ENCODE measurements around the gene SCG2. TPM values are rescaled to one million over a fixed set of nuclear protein-coding genes. Genes with fewer than 3 reads are reported as not detected.

Gene SCG2, protein sequence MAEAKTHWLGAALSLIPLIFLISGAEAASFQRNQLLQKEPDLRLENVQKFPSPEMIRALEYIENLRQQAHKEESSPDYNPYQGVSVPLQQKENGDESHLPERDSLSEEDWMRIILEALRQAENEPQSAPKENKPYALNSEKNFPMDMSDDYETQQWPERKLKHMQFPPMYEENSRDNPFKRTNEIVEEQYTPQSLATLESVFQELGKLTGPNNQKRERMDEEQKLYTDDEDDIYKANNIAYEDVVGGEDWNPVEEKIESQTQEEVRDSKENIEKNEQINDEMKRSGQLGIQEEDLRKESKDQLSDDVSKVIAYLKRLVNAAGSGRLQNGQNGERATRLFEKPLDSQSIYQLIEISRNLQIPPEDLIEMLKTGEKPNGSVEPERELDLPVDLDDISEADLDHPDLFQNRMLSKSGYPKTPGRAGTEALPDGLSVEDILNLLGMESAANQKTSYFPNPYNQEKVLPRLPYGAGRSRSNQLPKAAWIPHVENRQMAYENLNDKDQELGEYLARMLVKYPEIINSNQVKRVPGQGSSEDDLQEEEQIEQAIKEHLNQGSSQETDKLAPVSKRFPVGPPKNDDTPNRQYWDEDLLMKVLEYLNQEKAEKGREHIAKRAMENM
- total RNA-seq (ENCODE audit: low replicate concordance) = 75.1 and 347 TPM in 2 replicates
- long read RNA-seq, transcript SCG2-201 (2 exons, 2,576 nt) = major isoform, 1,059 of 1,176 reads
- long read RNA-seq, partial matches to known transcripts = 0 of 1,176 reads
- long read RNA-seq, other reads (novel, unspliced or antisense) = 111 of 1,176 reads

DNA sequence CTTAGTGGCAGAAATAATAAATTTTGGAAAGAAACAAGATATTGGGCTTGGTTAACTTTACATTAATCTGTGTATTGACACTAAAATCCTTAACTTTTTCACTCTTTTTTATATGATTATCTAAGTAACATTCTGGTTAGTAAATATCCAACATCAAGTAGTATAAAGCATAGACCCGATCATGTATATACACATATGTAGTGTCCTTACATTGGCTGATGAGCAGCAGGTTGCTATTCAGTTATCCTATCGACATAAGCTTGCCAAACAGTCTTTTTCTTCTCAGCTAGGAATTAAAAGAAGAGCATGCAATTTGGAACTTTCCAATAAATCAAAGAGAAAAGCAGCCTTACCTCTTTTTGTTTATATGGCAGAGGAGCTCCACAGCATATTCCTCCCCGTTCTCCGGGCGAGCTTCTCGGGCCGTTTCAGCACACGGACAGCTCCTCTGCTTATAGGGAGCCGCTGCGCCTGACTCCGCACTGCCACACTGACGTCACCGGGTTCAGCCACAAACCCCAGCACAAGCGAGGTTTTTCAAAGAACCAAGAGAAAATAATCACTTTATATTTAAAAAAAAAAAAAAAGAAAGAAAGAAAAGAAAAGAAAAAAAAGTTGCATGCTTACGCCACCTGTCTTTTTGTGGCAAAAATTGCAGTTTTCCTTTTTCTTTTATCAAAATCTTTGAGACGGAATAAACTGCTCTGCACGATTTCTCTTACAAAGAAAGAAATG is at the start of gene SCG2:
Gene SCG2, minus strand, starts transcription at position 430 of the 735 bp plus-strand sequence. CDS start 3,079 bp downstream, outside the sequence.
- Mint-ChIP-seq H3K27ac (no peak within 1 kb of the TSS), H3K4me1 (ENCODE audit: unreplicated experiment) (peaks cover 4% of the 10 kb centered on the region)

DNA sequence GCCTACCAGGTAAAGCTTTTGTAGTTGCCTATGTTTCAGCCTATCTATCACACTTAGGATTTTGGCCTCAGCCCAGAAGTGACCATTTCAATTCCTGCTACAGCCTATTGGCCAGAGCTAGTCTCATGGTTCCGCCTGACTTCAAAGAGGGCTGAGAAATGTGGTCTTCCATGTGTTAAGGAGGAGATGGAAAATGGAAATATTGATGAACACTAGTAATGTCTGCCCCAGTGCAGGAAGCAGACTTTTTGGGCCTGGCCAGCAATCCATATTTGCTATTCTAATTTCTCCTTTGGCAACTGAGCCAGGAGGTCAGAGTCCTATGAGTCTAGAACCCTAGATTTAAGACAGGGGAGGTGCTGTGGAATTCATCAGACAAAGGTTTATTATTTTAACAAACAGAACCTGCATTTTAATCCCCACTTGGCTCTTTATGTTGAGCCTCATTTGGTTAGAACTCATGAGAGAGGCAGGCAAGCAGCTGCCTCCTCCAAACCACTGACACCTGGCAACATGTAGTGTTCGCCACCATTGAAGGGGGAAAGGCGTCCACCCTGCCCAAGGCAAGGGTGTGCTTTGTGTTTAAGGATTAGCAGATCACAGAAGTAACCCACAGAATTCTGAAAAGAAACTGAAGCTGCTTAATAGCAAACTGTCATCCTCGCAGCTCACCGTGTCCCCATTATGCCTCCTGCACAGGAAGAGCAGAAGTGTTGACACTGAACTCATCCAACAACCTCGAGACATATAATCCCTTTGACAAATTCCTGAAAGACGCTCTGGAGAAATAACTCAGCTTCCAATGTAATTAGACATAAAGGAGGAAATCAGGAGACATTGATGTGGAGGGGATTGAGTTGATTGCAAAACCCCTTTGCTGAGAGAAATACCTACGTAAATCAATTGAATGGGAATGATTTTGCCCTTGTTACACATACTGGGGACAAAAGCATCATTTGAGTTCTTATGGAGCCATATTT is 47.7 kb upstream of the SCG2 start:
- Mint-ChIP-seq H3K27me3 (peaks cover 40% of the 10 kb centered on the region), H3K4me3 (no peak overlapping the region), H3K27ac (no peak overlapping the region), H3K4me1 (ENCODE audit: unreplicated experiment) (peaks cover 15% of the 10 kb centered on the region), H3K9me3 (peaks cover 8% of the 10 kb centered on the region), H3K36me3 (no peaks in the 10 kb centered on the region)
- TF ChIP-seq, protein P1, sequence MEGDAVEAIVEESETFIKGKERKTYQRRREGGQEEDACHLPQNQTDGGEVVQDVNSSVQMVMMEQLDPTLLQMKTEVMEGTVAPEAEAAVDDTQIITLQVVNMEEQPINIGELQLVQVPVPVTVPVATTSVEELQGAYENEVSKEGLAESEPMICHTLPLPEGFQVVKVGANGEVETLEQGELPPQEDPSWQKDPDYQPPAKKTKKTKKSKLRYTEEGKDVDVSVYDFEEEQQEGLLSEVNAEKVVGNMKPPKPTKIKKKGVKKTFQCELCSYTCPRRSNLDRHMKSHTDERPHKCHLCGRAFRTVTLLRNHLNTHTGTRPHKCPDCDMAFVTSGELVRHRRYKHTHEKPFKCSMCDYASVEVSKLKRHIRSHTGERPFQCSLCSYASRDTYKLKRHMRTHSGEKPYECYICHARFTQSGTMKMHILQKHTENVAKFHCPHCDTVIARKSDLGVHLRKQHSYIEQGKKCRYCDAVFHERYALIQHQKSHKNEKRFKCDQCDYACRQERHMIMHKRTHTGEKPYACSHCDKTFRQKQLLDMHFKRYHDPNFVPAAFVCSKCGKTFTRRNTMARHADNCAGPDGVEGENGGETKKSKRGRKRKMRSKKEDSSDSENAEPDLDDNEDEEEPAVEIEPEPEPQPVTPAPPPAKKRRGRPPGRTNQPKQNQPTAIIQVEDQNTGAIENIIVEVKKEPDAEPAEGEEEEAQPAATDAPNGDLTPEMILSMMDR (conservative IDR thresholded peaks at IDR 0.05) = no peak
- DNase-seq (ENCODE audit: extremely low spot score, unreplicated experiment) = no peak

More for the DNA sequence above, at the start of gene SCG2:
- H3K27me3 Mint-ChIP-seq = peaks cover 52% of the 10 kb centered on the region
- peak within 1 kb of the TSS; percentile 69 for H3K4me3 Mint-ChIP-seq
- H3K9me3 Mint-ChIP-seq = no peaks in the 10 kb centered on the region
- DNase-seq (ENCODE audit: extremely low spot score, unreplicated experiment) = peak; percentile 76
- TF ChIP-seq, protein P1 (conservative IDR thresholded peaks at IDR 0.05) = peak; percentile 65
- H3K36me3 Mint-ChIP-seq = no peaks in the 10 kb centered on the region

DNA sequence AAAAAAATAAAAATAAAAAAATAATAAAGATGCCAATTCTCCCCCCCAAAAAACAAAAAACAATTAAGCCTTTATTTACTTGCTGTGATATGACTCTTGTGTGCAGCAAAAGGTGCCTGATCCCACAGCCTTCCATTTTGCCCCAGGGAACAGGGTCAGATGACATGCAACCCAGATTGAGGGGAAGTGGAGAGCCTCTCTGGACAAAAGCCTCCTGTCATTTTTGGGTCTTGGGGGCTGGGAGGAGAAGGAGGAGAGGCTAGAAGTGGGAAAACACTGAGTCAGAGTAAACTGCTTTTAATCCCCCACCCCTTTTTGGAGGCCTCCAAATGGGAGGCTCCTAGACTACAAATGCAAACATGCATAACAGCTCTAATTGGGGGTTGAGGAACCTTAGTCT is 46.6 kb upstream of the SCG2 start:
- TF ChIP-seq, protein P1 (conservative IDR thresholded peaks at IDR 0.05) = no peak
- H3K27ac Mint-ChIP-seq = no peak overlapping the region
- H3K4me3 Mint-ChIP-seq = no peak overlapping the region
- H3K36me3 Mint-ChIP-seq = no peaks in the 10 kb centered on the region
- no peak for DNase-seq (ENCODE audit: extremely low spot score, unreplicated experiment)
- H3K4me1 Mint-ChIP-seq (ENCODE audit: unreplicated experiment) = peaks cover 15% of the 10 kb centered on the region
- H3K9me3 Mint-ChIP-seq = peaks cover 8% of the 10 kb centered on the region
- H3K27me3 Mint-ChIP-seq = peaks cover 38% of the 10 kb centered on the region

DNA sequence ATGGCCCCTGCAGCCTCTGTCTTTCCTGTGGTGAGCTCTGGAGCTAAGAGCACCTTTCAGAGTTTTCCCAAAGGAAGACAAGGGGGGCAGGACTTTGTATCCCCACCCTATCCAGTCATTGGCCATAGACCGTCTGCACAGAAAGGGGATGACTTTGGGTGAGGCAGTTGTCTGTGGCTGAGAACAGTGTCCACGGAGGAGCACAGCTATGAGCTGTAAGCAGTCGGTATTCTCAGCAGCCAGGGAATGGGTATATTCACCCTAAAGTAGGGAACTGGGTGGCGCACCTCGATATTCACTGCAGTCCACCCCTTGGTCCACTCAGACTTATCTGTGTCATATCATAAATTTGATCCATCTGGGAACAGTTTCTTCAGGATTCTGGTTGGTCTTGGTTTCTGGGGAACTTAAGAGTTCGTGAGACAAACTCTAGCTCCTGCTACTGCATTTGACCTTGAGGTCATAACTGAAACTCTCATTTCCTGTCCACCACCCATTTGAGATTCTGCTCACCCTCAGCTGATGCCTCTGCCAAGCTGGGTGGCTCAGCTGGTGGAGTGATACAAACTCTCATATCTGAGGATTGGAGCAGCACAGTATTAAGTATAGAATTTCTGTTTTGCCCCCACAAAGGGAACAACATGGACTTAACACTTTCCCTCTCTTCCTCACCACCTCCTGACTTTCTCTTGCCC is 45.2 kb upstream of the SCG2 start:
- Mint-ChIP-seq H3K4me1 (ENCODE audit: unreplicated experiment) (peaks cover 20% of the 10 kb centered on the region), H3K36me3 (no peaks in the 10 kb centered on the region), H3K9me3 (peaks cover 6% of the 10 kb centered on the region), H3K27me3 (peaks cover 39% of the 10 kb centered on the region), H3K4me3 (no peak overlapping the region), H3K27ac (no peak overlapping the region)
- TF ChIP-seq, protein P1 (conservative IDR thresholded peaks at IDR 0.05) = no peak
- no peak for DNase-seq (ENCODE audit: extremely low spot score, unreplicated experiment)

Data from type B pancreatic cell (in vitro differentiated cells).